Fibroblast of gingiva (primary cell): Measurements from ENCODE around the gene SLC4A8.

Experiments
- DNase-seq: peaks from one replicate; pipeline ENCODE4 v3.0.0-alpha.2; 2011; ENCODE audit warnings: low read depth

Gene SLC4A8

DNA sequence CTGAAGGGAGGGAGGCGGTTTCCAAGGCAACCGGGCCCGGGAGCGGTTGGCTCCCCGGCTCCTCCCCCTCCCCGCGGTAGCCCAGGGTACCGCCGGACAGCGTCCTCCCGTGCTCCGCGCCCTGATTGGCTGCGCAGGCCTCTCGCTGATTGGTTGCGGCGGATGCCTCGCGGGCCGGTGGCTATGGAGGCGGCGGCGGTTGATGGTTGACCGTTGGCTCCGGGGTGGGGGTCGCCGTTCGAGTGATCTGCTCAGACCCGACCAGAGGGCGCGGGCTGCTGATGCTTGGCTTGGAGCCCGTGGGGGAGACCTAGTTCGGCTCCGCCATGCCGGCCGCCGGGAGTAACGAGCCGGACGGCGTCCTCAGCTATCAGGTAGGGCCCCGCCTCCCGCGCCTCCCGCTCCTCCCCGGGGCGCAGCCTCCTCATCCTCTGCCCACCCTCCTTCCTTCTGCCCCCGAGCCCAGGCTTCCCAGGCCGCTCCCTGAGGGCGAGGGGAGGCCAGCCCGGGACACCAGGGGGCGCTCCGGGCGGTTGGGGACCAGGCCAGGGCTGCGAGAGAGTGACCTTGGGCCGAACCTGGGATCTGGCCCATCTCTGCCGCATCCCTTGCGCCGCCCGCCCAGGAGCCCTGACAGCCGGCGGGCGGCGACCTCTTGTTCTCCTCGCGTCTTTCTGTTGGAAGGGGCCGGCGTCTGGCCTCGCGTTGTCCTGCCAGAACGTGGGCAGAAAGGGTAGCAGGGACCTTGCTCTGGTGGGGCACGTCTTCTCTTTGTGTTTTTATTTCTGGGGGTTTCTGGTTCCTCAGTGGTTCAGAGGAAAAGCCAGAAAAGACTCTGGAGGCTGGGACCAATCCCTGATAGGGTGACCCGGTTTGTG is at the start of gene SLC4A8:
TSS of gene SLC4A8 (plus strand) at position 170 of the 878 bp plus-strand sequence. CDS start at position 327, 157 bp downstream.
- DNase-seq = peak; percentile 70

DNA sequence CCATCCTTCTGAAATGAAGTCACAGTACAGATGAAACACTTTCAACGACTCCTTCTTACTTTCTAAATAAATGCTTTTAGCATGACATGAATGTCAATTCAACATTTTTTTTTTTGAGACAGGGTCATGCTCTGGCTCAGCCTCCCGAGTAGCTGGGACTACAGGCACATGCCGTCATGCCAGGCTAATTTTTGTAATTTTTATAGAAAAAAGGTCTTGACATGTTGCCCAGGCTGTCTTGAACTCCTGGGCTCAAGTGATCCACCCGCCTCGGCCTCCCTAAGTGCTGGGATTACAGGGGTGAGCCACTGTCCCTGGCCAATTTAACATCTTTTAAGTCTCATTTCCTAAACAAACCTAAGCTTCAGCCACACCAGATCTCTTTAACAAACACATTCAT is 49.8 kb upstream of the SLC4A8 start:
- no peak for DNase-seq

DNA sequence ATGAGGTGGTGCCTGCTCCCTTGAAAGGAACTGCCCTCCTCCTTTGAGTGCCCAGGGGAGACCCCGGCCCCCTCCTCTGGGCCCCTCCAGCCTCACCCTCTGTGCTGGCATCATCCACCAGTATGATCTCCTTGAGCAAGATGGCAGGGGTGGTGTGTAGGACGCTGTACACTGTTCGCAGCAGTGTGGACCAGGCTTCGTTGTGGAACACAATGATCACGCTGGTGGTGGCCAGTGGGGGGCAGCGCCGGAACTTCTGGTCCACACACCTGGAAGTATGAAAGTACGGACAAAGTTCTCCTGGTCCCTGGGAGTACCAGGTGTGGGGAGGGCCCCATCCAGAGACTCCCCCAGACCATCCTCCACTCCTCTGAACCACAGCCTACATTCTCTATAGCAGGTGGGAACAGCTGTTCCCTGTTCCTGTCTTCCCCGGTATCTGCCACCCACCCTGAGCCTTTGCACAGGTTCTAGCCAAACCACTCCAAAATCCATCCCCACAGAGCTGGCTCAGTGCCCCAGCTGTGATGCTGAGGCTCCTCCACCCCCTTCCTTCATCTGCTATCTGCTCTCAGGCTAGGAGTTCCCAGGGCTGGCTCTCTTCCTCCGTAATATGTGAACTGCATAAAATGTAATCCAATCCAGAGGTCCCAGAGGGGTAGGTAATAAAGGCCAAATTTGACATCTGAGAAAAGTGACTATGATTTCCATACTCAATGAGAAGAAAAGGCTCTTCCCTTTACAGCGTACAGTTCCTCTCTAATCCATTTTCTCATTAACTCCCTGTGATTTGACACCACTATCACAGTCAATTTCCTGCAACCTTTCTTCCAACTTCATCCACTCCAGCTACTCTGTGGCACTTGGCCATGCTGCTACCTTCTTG is 47.3 kb upstream of the SLC4A8 start:
- no peak for DNase-seq

DNA sequence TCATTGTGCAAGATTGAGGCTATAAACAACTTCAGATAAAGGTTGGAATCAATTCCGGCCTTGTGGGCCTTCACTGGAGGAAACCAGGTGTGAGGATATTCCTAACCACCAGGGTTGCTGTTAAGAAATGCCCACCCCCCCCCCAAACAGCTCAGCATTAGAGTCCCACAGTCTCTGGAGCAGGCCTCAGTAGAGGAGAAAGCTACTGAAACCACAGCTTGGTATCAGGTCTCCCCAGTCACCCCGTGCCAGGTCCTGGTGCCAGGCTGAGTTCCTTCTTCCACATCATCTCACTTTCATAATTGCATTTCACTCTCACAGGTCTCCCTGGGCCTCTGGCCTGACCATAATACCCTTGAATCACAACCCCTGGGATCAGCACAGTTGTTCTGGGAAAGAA is 45.9 kb upstream of the SLC4A8 start:
- no peak for DNase-seq

DNA sequence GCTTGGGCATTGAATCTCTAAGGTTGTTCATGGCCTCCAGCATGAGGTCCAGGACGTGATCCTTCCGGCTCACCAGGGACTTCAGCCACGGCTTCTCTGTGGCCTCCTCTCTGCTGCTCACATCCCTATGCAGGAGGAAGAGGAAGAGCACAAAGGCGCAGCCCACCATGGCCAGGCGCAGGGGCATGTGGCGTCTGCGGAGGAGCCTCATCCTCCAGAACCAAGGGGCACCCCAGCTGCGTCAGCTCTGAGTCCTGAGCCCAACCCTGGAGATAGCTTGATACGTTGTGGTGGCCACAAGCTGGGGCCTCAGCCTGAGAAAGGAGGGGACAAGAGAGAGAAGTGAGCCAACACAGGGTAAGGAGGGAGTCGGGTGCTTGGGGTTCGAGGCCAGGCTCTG is 45.1 kb upstream of the SLC4A8 start:
- no peak for DNase-seq

DNA sequence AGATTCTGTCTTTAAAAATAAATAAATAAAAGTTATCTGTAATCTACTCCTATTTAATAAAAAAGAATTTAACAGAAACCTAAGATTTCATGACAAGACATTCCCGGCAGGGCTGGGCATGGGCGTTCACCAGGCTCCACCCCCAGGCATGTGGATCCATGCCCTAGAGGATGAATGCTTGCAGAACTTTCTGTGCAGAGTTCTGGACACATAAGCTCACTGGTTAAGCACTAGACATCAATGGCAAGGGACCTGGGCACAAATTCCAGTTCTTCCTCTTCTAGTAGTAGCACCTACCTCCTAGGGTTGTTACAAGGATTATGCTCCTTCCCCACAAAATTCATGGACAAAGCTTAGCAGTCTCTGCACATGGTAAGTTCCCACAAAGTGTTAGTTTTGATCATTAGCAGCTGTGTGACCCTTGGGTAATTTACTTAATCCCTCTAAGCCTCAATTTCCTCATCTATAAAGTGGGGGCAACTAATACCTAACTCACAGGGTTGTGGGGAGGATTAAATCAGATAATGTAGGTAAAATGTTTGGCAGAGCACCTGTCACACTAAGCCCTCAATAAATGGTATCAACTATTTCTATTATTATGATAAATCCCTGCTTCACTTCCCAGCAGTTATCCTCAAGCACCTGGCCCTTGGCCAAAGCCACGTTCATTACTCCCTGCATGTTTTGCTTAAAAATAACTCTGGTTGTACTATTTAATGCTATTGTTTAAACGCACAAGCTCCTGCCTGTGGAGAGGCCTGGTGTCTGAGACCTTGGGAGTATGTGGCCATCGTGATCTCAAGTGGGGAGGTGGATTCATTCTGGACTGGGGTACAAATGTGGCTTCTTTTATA is 43.2 kb upstream of the SLC4A8 start:
- DNase-seq = peak; percentile 39

DNA sequence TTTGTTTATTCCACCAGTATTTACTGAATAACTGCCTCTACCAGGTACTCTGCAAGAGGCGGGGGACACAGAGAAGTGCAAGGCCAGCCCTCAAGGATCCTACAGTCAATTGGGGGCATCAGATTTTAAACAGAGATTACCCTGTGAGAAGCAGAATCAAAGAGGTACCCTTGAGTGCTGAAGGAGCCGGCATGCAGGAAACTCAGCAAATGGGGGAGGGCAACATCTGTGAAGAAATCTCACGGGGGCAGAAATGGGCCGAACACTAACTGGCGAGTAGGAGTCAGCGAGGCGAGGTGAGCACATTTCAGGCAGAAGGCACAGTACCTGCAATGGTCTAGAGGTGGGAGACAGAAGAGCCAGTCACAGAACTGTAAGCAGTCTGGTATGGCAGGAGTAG is 42.5 kb upstream of the SLC4A8 start:
- no peak for DNase-seq

DNA sequence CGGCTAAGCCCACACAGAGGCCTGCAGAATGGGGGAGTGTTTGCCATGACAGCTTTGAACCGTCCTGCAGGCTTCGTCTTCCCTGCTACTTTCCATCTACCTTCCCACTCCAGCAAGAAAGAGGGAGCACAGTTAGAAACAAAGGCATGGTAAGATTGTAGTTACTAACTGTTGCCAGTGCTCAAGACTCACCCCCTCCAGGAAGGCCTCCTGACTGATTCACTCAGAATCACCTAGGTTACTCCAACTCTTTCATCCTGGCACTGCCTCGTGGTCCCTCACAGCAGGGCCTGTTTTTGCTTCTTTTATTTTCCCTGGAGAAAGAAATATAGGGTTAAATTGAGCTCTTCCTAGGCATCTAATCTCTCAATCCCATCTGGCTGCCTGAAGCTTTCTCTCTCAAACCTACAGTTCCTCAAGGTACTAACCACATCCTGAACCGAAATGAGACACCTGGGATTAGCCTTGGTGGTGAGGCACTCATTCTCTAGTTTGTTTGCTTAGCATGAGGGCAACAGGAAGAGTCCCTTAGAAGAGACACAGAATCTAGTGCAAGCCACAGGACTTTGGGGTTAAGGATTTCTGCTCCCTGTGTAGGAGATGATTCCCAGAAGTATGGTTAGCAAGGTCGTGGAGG is 41.2 kb upstream of the SLC4A8 start:
- DNase-seq = no peak

DNA sequence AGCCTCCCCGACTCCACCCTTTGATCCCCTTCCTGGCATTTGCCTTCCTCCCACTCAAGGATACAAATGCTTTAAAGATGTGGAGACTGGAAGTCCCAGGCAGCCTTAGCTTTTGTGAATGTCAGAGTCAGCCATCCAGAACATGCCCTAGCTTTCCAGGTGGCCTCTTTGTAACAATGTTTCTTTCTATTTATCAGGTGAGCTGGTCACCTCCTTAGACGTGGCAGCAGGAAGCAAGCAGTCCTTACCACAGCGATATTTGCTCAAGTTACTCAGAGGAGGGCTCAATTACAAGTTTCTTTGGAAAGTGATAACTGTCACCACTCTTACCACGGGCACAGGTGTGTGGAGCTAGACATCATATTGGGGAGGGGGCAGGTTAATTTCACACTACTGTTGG is 38.3 kb upstream of the SLC4A8 start:
- DNase-seq = no peak

DNA sequence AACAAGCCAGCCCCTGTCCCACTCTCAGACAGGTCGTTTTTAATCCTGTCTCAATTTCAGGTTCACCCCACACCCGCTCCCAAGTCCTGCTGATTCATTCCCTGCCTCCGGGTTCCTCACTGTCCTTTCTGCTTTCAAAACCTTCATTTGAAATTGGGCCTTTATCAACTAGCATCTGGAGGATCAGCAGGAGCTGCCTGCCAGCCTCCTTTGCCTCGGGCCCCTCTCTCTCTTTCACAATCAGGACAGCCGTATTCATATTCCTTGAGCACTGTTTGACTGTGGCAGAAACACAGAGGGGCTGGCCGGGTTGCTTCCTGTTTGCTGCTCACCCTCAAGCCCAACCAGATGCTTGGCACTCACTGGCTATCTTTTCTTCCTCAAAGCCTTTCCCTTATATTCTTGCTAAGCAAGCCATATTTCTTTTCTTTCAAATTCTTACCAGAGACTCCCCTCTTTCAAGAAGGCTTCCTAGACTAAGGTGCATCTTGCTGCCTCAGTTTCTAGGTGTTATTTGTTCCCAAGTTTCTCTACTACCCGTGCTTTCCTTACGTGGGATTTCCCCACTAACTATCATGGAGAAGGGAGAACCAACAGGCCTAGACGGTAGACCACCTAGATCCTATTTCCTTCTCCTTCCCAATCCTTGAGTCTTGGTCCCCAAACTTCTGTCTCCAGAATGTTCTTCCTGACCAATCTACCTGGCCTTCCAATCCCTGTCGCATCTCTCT is 36.4 kb upstream of the SLC4A8 start:
- peak; percentile 88 for DNase-seq

DNA sequence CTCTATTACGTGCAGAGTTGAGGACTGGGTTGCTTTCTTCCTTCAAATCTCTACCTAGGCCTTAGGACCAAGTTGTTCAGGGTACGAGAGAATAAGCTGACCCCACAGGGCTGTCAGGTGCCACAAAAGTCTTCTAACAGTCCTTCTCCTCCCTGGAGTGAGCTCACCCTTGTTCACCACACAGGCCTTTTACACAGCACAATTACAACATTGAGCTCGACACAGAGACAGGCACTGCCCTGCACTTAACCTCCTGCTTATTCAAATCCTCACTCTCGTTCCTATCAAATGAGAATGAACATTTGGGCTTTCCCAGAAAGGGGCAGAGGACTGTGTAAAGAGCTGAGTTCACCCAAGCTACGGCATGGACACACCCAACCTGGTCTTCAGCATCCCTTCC is 35.8 kb upstream of the SLC4A8 start:
- no peak for DNase-seq

DNA sequence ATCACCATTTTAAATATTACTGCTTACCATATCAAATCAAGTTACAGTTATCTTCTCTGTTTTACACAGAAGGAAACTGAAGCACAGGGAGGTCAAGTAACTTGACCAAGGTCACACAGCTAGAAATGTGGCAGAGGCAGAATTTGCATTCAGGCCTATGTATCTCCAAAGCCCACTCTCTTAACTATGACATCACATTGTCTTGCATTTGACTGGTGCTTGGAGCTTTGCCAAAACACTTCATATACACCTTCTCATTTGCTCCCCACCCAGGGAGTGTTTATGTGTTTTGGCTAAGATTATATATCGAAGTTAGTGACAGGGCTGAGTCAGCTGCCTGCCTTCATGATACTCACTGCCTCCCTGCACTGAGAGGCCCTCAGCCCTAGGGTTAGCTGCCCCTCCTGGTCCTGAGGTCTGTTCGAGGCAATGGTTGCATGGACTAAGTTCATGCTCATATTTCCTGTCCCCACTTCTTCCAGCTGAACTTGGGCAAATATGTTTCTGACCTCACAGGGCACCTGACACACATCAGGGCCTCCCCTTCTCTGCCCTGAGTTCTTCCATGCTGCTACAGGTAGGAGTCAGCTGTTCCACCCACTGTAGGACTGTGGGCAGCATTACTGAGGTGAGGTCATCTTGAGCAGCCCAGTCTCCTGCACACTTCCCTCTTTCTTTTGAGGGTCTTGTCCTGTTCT is 35.2 kb upstream of the SLC4A8 start:
- DNase-seq = no peak

DNA sequence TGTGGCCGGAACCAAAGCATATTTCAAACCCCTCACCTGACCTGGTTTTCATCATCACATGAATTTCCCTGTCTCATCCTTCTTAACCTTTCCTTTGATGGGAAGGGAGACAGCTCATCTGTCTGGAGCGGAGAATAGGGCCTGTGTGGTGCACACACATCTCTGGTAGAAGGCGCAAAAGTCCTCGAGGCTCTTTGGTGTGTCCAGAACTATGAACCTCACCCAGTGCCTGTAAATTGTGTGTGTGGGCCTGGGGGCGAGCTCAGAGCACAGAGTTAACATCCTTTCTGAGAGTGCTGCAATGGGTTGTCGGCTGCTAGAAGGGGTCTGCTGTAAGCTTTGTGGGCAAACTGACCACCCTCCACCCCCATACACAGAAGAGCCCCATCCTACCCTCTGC is 34.2 kb upstream of the SLC4A8 start:
- no peak for DNase-seq

DNA sequence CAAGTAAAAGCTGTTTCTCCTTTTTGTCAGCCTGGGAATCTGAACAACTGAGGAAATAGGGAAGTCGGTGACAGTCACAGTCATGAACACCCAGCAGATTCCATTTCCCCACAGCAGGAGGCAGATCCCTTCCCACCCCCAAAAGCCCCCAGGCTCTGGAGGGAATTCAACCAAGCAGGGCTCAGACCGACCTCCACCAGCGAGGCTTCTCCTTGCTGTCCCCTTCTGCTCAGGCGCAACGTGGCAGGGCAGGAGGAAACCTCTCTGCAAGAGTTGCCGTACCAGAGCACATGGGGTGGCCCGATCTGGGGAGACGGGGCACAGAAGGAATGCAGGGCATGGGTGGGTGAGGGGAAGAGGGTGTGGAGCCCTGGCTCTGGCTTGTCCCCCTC is 33.7 kb upstream of the SLC4A8 start:
- DNase-seq = no peak

DNA sequence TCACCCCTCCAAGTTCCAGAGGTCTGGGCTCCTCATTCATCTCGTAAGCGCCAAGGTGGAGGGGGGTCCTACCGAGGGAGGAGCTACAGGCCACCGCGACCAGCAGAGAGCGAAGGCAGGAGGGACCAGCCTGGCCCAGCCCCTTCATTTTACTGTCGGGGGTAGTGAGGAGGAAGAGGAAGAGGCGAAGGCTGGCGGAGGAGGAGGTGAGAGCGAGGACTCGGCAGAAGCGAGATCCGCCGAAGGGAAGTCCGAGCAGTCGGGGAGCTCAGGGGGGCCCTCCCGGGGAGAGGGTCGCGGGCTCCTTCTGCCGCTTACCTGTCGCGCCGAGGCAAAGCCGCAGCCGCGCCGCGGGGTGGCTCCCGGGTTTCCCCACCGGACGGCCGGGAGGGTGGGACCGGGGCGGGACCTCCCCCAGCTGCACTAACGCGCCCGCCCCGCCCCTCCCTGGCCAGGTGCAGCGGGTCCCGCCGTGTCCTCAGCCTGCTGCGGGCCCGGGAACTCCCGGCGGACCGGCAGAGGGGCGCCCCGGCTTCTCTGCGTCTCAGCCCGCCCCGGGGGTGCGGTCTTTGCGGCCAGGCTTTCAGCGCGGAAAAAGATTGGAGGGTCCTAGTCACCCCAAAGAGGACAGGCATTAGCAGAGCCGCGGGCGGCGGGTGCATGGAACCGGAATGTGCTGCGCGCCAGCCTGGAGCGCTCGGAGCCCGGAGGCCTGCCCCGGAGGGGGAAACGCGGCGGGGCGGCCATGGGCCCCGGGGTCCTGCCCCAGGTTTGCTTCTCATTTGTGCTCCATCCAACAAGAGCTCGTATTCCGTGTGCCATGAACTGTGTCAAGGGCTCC is 33.1 kb upstream of the SLC4A8 start, which contains the start of gene GALNT6:
TSS of gene GALNT6 (minus strand) at position 124 of the 841 bp plus-strand sequence. CDS start 11,625 bp downstream, outside the sequence.
- no peak for DNase-seq

DNA sequence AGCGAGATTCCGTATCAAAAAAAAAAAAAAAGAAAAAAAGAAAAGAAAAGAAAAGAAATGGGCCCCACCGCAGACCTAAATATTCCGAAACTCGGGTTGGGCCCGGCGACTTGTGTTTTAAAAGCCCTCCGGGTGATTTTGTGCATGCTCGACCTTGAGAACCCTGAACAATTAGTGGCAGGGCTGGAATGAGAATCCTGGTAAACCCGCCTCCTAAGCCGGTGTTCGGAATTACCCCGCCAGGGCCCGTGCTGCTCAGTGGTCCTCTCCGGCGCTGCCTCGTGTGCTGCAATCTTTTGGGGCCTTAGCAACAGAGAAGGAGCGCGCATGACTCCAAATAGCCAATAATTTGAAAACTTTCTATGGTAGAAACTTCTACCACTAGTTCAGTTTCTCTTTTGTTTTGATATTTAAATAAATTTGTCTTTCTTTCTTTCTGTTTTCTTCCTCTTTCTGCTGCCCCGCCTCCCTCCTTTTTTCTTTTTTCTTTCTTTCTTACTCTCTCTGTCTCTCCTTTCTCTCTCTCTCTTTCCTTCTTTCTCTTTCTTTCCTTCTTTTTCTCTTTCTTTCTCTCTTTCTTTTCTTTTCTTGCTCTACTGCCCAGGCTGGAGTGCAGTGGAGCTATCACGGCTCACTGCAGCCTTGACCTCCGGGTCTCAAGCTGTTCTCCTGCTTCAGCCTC is 31.9 kb upstream of the SLC4A8 start:
- DNase-seq = peak; percentile 48

DNA sequence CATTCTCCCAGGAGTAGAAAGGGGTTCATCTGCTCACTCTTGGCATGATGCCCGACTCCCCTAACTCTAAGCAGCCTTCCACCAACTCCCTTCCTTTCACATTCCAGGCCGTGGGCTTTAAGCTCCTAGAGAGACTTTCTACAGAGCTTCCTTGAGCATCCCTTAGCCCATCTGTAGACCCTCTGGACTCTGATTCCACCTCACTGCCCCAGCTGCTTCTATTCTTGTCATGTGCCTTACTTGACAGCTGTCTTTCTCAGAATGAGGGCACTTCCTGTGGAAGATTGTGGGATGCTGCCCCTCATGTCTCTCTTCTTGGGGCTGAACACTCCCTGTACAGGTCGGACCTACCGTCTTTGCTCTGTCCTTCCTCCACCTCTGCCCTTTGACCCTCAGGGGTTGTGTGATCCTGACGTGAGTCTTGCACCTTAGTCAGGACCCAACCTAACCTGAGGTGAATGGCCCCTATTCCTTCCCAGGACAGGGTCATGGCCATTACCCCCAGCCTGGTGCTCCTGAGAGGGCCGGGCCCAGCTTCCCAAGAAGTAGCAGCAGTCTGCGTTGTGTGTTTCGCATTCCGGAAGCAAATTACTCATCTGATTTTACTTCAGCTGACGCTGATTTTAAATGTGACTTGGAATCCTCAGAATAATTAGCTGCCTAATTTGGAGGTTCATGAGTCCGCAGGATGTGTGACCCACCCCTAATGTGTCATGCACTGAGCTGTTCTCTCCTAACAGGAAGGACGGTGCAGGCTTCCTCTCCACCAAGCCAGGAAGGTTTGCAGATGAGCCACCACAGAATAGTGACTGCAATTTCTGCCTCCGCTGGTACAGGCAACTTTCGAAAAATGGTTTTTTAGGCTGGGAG is 30.7 kb upstream of the SLC4A8 start:
- DNase-seq = peak; percentile 61
